ENCODE measurements around the gene NR1I2.

The NR1I2 gene

DNA sequence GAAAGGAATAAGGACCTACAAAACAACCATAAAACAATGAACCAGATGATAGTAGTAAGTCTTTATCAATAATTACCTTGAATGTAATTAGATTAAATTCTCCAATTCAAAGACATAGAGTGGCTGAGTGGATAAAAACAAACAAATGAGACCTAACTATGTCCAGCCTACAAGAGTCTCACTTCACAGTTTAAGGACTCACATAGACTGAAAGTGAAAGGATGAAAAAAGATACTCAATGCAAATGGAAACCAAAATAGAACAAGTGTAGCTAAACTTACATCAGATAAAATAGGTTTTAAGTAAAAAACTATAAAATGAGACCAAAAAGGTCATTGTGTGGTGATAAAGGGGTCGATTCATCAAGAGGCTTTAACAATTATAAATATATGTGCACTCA is 21.9 kb upstream of the NR1I2 start:
- Histone ChIP-seq H3K27me3 (ENCODE audit: insufficient read depth, poor library complexity, severe bottlenecking) (no peaks in the 10 kb centered on the region), H3K27ac (replicated peaks) (no peak overlapping the region), H3K4me3 (replicated peaks; ENCODE audit: insufficient read depth, low read length) (no peak overlapping the region)
- TF ChIP-seq POLR2AphosphoS5 (IDR thresholded peaks at IDR 0.05; ENCODE audit: low read depth): no peak
- TF ChIP-seq CTCF (IDR thresholded peaks at IDR 0.05; ENCODE audit: insufficient read depth, low read length): no peak
- TF ChIP-seq, protein P1, sequence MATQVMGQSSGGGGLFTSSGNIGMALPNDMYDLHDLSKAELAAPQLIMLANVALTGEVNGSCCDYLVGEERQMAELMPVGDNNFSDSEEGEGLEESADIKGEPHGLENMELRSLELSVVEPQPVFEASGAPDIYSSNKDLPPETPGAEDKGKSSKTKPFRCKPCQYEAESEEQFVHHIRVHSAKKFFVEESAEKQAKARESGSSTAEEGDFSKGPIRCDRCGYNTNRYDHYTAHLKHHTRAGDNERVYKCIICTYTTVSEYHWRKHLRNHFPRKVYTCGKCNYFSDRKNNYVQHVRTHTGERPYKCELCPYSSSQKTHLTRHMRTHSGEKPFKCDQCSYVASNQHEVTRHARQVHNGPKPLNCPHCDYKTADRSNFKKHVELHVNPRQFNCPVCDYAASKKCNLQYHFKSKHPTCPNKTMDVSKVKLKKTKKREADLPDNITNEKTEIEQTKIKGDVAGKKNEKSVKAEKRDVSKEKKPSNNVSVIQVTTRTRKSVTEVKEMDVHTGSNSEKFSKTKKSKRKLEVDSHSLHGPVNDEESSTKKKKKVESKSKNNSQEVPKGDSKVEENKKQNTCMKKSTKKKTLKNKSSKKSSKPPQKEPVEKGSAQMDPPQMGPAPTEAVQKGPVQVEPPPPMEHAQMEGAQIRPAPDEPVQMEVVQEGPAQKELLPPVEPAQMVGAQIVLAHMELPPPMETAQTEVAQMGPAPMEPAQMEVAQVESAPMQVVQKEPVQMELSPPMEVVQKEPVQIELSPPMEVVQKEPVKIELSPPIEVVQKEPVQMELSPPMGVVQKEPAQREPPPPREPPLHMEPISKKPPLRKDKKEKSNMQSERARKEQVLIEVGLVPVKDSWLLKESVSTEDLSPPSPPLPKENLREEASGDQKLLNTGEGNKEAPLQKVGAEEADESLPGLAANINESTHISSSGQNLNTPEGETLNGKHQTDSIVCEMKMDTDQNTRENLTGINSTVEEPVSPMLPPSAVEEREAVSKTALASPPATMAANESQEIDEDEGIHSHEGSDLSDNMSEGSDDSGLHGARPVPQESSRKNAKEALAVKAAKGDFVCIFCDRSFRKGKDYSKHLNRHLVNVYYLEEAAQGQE (IDR thresholded peaks at IDR 0.05; ENCODE audit: insufficient replicate concordance, low read depth): no peak
- TF ChIP-seq SPI1 (IDR thresholded peaks at IDR 0.05; ENCODE audit: borderline replicate concordance, low read depth): no peak
- no peak for TF ChIP-seq GABPA (IDR thresholded peaks at IDR 0.05; ENCODE audit: low read depth)
- DNase-seq (ENCODE audit: low read depth in 1 of 2, low spot score in 1 of 2): no peak

DNA sequence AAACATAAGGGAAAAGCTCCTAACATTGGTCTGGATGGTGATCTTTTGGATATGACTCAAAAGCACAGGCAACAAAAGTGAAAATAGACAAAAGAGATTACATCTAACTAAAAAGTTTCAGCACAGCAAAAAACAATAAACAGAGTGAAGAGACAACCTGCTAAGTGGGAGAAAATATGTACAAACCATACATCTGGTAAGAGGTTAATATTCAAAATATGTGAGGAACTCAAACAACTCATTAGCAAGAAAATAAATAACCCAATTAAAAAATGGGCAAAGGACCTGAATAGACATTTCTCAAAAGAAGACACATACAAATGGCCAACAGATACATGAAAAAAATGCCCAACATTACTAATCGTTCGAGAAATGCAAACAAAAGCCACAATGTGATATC is 19.0 kb upstream of the NR1I2 start:
- no peak for DNase-seq (ENCODE audit: low read depth in 1 of 2, low spot score in 1 of 2)
- no peak overlapping the region for H3K27ac ChIP-seq (replicated peaks)
- no peak overlapping the region for H3K4me3 ChIP-seq (replicated peaks; ENCODE audit: insufficient read depth, low read length)
- H3K27me3 ChIP-seq (ENCODE audit: insufficient read depth, poor library complexity, severe bottlenecking): no peaks in the 10 kb centered on the region
- no peak for TF ChIP-seq POLR2AphosphoS5 (IDR thresholded peaks at IDR 0.05; ENCODE audit: low read depth)
- no peak for TF ChIP-seq CTCF (IDR thresholded peaks at IDR 0.05; ENCODE audit: insufficient read depth, low read length)
- TF ChIP-seq SPI1 (IDR thresholded peaks at IDR 0.05; ENCODE audit: borderline replicate concordance, low read depth): no peak
- TF ChIP-seq, protein P1 (IDR thresholded peaks at IDR 0.05; ENCODE audit: insufficient replicate concordance, low read depth): no peak
- no peak for TF ChIP-seq GABPA (IDR thresholded peaks at IDR 0.05; ENCODE audit: low read depth)

GRCh38 chr3:119763466-119763865 is 18.4 kb upstream of the NR1I2 start:
- H3K27ac ChIP-seq (replicated peaks): no peak overlapping the region
- no peak for DNase-seq (ENCODE audit: low read depth in 1 of 2, low spot score in 1 of 2)
- no peaks in the 10 kb centered on the region for H3K27me3 ChIP-seq (ENCODE audit: insufficient read depth, poor library complexity, severe bottlenecking)
- no peak overlapping the region for H3K4me3 ChIP-seq (replicated peaks; ENCODE audit: insufficient read depth, low read length)
- TF ChIP-seq GABPA (IDR thresholded peaks at IDR 0.05; ENCODE audit: low read depth) (no peak), SPI1 (IDR thresholded peaks at IDR 0.05; ENCODE audit: borderline replicate concordance, low read depth) (no peak), POLR2AphosphoS5 (IDR thresholded peaks at IDR 0.05; ENCODE audit: low read depth) (no peak), CTCF (IDR thresholded peaks at IDR 0.05; ENCODE audit: insufficient read depth, low read length) (no peak)
- TF ChIP-seq, protein P1 (IDR thresholded peaks at IDR 0.05; ENCODE audit: insufficient replicate concordance, low read depth): no peak
